CD4-positive, alpha-beta memory T cell (primary cell): ENCODE measurements around the gene IFI30. TPM values are rescaled to one million over a fixed set of nuclear protein-coding genes. Genes with fewer than 3 reads are reported as not detected.
A peak's percentile ranks its signal among the peaks of the same experiment; 100 is the strongest.

Experiments
- CTCF ChIA-PET: fragments of 350-600 bp; sonication (Branson Sonifier 250); formaldehyde crosslinking; loops from one replicate; lab custom pipeline; 2021; ENCODE audit warnings: inconsistent platforms; ENCODE audit not compliant: partially characterized antibody; lab: Charles Lee
- POLR2A ChIA-PET: fragments of 350-600 bp; sonication (Branson Sonifier 250); formaldehyde crosslinking; loops from one replicate; lab custom pipeline; 2021; ENCODE audit not compliant: partially characterized antibody; lab: Charles Lee
- DNase-seq, 5 donors: peaks; one replicate each; pipeline versions ENCODE4 v3.0.0 to v3.0.0-alpha.2; 2020 to 2022; ENCODE audit warnings: mixed read lengths in 1 of 5
- H3K27ac ChIP-seq: one replicate; pipeline ENCODE4 v1.7.0; 2013; ENCODE audit warnings: low read depth, low read length
- H3K27me3 ChIP-seq: 2 replicates; pipeline ENCODE4 v1.7.0; 2013; ENCODE audit warnings: mild to moderate bottlenecking, low read length, moderate library complexity; ENCODE audit not compliant: insufficient read depth
- H3K36me3 ChIP-seq: 2 replicates; pipeline ENCODE4 v1.7.0; 2013; ENCODE audit warnings: mild to moderate bottlenecking, low read length, moderate library complexity; ENCODE audit not compliant: insufficient read depth
- H3K4me1 ChIP-seq: 2 replicates; pipeline ENCODE4 v1.7.0; 2013; ENCODE audit warnings: mild to moderate bottlenecking, low read length, moderate library complexity; ENCODE audit not compliant: insufficient read depth
- H3K4me3 ChIP-seq, 2 donors: one replicate each; pipeline ENCODE4 v1.7.0; 2013; ENCODE audit warnings: low read length in 2 of 2, mild to moderate bottlenecking in 1 of 2
- H3K9me3 ChIP-seq, 2 donors: one replicate each; pipeline ENCODE4 v1.7.0; 2013; ENCODE audit warnings: low read length in 2 of 2, control low read depth in 1 of 2; ENCODE audit not compliant: control insufficient read depth in 1 of 2
- H3K27ac Mint-ChIP-seq, 7 donors: one replicate each; pipeline ENCODE4 v1.8.0; 2020 to 2021; ENCODE audit warnings: mixed read lengths in 7 of 7, mild to moderate bottlenecking in 6 of 7, inconsistent platforms in 3 of 7, moderate library complexity in 3 of 7
- H3K27me3 Mint-ChIP-seq, 2 donors: one replicate each; pipeline ENCODE4 v1.8.0; 2020 to 2021; ENCODE audit warnings: mixed read lengths in 2 of 2
- H3K36me3 Mint-ChIP-seq, 2 donors: one replicate each; pipeline ENCODE4 v1.8.0; 2020 to 2021; ENCODE audit warnings: mixed read lengths in 2 of 2, inconsistent platforms in 1 of 2, mild to moderate bottlenecking in 1 of 2
- H3K4me1 Mint-ChIP-seq, 4 donors: one replicate each; pipeline ENCODE4 v1.8.0; 2020 to 2021; ENCODE audit warnings: mixed read lengths in 4 of 4, mild to moderate bottlenecking in 1 of 4
- H3K4me3 Mint-ChIP-seq, 8 donors: one replicate each; pipeline ENCODE4 v1.8.0; 2020 to 2021; ENCODE audit warnings: mixed read lengths in 8 of 8, mild to moderate bottlenecking in 7 of 8, moderate library complexity in 6 of 8, inconsistent platforms in 3 of 8
- H3K9me3 Mint-ChIP-seq, 8 donors: one replicate each; pipeline ENCODE4 v1.8.0; 2020 to 2021; ENCODE audit warnings: mixed read lengths in 8 of 8, mild to moderate bottlenecking in 5 of 8, inconsistent platforms in 3 of 8, moderate library complexity in 1 of 8
- intact Hi-C: fragments of 100-400 bp; cut with micrococcal nuclease; formaldehyde crosslinking; loops from one replicate; pipeline ENCODE4 v1.15.1; 2023
- polyA plus RNA-seq, 2 donors: library from polyadenylated mRNA; unstranded; fragments of 300-500 nt; fragmentation: Illumina TruSeq; gene quantifications; one replicate each; pipeline ENCODE4 v1.2.3, GENCODE V29; 2021
- total RNA-seq, 2 experiments: library from RNA; stranded (reverse); gene quantifications; one replicate each; pipeline ENCODE4 v1.2.3, GENCODE V29; 2021

Gene IFI30
- total and polyA plus RNA-seq, 4 experiments from 2014 or later, result 6.3 to 56.9 (median 32.5) TPM

- Histone ChIP-seq H3K27ac (no peak overlapping the region), H3K27me3 (no peaks in the 10 kb centered on the region), H3K9me3 (no peaks in the 10 kb centered on the region), H3K4me3 (peak overlapping the region in 1 of 2 donors; percentile 63), H3K36me3 (no peaks in the 10 kb centered on the region), H3K4me1 (peaks cover 22% of the 10 kb centered on the region)
- Mint-ChIP-seq H3K27me3 (no peaks in the 10 kb centered on the region), H3K4me1 (peaks cover 11 to 34% (median 22%) of the 10 kb centered on the region in 4 donors), H3K27ac (peak overlapping the region; percentile 53 to 96 (median 79)), H3K36me3 (peaks cover 9 to 19% of the 10 kb centered on the region in 2 donors), H3K4me3 (peak overlapping the region; percentile 87 to 96 (median 92)), H3K9me3 (peaks cover 0 to 7% (median 0%) of the 10 kb centered on the region in 8 donors)
- intact Hi-C loops, result no loop called here
- POLR2A ChIA-PET, result interaction anchor here (0.9 to 5.3 kb wide), 4 partner anchors 9 to 110 kb away, joined by 3 to 78 read pairs (median 40); partner anchors contain the start of genes JUND and RAB3A
- CTCF ChIA-PET, result interaction anchor here (0.8 to 7.0 kb wide), 3 partner anchors 58 to 134 kb away, joined by 3 to 79 read pairs (median 3); a partner anchor contains a TSS
- peak in 1 of 5 donors; percentile 17 for DNase-seq
These were observed 21.1 kb downstream of the IFI30 start for GRCh38 chr19:18194554-18195238.

- peaks cover 9 to 19% of the 10 kb centered on the region in 2 donors for H3K36me3 Mint-ChIP-seq
- ChIA-PET POLR2A (no interaction called here), CTCF (interaction anchor here (1.0 to 7.0 kb wide), 3 partner anchors 55 to 132 kb away, joined by 4 to 79 read pairs (median 8); a partner anchor contains a TSS)
- Histone ChIP-seq H3K9me3 (no peaks in the 10 kb centered on the region), H3K27ac (no peak overlapping the region), H3K4me3 (no peak overlapping the region), H3K27me3 (no peaks in the 10 kb centered on the region), H3K36me3 (no peaks in the 10 kb centered on the region), H3K4me1 (peaks cover 22% of the 10 kb centered on the region)
- peaks cover 12 to 34% (median 23%) of the 10 kb centered on the region in 4 donors for H3K4me1 Mint-ChIP-seq
- H3K27ac Mint-ChIP-seq, result peak overlapping the region in 2 of 7 donors; percentile 30 to 35
- intact Hi-C loops, result no loop called here
- DNase-seq, result no peak
- no peaks in the 10 kb centered on the region for H3K27me3 Mint-ChIP-seq
- peaks cover 0 to 7% (median 0%) of the 10 kb centered on the region in 8 donors for H3K9me3 Mint-ChIP-seq
- H3K4me3 Mint-ChIP-seq, result peak overlapping the region in 2 of 8 donors; percentile 29 to 49
These were observed 22.9 kb downstream of the IFI30 start for GRCh38 chr19:18196511-18196845.

- intact Hi-C loops, result no loop called here
- Mint-ChIP-seq H3K27ac (peak overlapping the region in 1 of 7 donors; percentile 10), H3K36me3 (peaks cover 9 to 18% of the 10 kb centered on the region in 2 donors), H3K4me1 (peaks cover 12 to 32% (median 21%) of the 10 kb centered on the region in 4 donors), H3K27me3 (no peaks in the 10 kb centered on the region), H3K4me3 (no peak overlapping the region), H3K9me3 (peaks cover 0 to 4% (median 0%) of the 10 kb centered on the region in 8 donors)
- Histone ChIP-seq H3K36me3 (no peaks in the 10 kb centered on the region), H3K9me3 (no peaks in the 10 kb centered on the region), H3K4me3 (no peak overlapping the region), H3K27me3 (no peaks in the 10 kb centered on the region), H3K4me1 (peaks cover 17% of the 10 kb centered on the region), H3K27ac (no peak overlapping the region)
- DNase-seq, result no peak
- ChIA-PET CTCF (interaction anchor here (0.7 to 2.1 kb wide), 3 partner anchors 55 to 132 kb away, joined by 4 to 8 read pairs (median 4); no protein-coding TSS in a partner anchor), POLR2A (no interaction called here)
These were observed 23.7 kb downstream of the IFI30 start for GRCh38 chr19:18197306-18197705.

GRCh38 chr19:18197941-18198340 is 24.3 kb downstream of the IFI30 start:
- Mint-ChIP-seq H3K27me3 (no peaks in the 10 kb centered on the region), H3K4me1 (peaks cover 14 to 33% (median 23%) of the 10 kb centered on the region in 4 donors), H3K27ac (peak overlapping the region in 1 of 7 donors; percentile 18), H3K36me3 (peaks cover 9 to 13% of the 10 kb centered on the region in 2 donors), H3K9me3 (peaks cover 0 to 1% (median 0%) of the 10 kb centered on the region in 8 donors), H3K4me3 (peak overlapping the region in 1 of 8 donors; percentile 39)
- intact Hi-C loops, result no loop called here
- no peaks in the 10 kb centered on the region for H3K27me3 ChIP-seq
- no peak overlapping the region for H3K27ac ChIP-seq
- ChIA-PET CTCF (interaction anchor here (0.7 to 2.1 kb wide), 3 partner anchors 16 to 120 kb away, joined by 3 to 8 read pairs (median 4); no protein-coding TSS in a partner anchor), POLR2A (interaction anchor here (1.4 kb wide), 1 partner anchor 83 kb away, joined by 4 read pairs; no protein-coding TSS in a partner anchor)
- DNase-seq, result no peak
- H3K9me3 ChIP-seq, result no peaks in the 10 kb centered on the region
- H3K4me3 ChIP-seq, result no peak overlapping the region
- H3K36me3 ChIP-seq, result no peaks in the 10 kb centered on the region
- H3K4me1 ChIP-seq, result peaks cover 24% of the 10 kb centered on the region

- CTCF ChIA-PET, result interaction anchor here (1.2 to 2.1 kb wide), 2 partner anchors 17 to 54 kb away, joined by 3 to 8 read pairs; no protein-coding TSS in a partner anchor
- H3K27me3 ChIP-seq, result no peaks in the 10 kb centered on the region
- peaks cover 27% of the 10 kb centered on the region for H3K4me1 ChIP-seq
- no peak overlapping the region for H3K4me3 ChIP-seq
- H3K9me3 ChIP-seq, result no peaks in the 10 kb centered on the region
- H3K27me3 Mint-ChIP-seq, result no peaks in the 10 kb centered on the region
- H3K36me3 ChIP-seq, result no peaks in the 10 kb centered on the region
- H3K36me3 Mint-ChIP-seq, result peaks cover 9 to 11% of the 10 kb centered on the region in 2 donors
- POLR2A ChIA-PET, result interaction anchor here (1.4 kb wide), 1 partner anchor 82 kb away, joined by 4 read pairs; no protein-coding TSS in a partner anchor
- no peak for DNase-seq
- no peaks in the 10 kb centered on the region for H3K9me3 Mint-ChIP-seq
- intact Hi-C loops, result no loop called here
- peak overlapping the region in 1 of 8 donors; percentile 39 for H3K4me3 Mint-ChIP-seq
- no peak overlapping the region for H3K27ac ChIP-seq
- peaks cover 17 to 37% (median 25%) of the 10 kb centered on the region in 4 donors for H3K4me1 Mint-ChIP-seq
- H3K27ac Mint-ChIP-seq, result peak overlapping the region in 1 of 7 donors; percentile 84
These were observed 24.8 kb downstream of the IFI30 start for GRCh38 chr19:18198374-18198773.

GRCh38 chr19:18202397-18202777 is 28.8 kb downstream of the IFI30 start:
- peaks cover 9 to 15% of the 10 kb centered on the region in 2 donors for H3K36me3 Mint-ChIP-seq
- no peaks in the 10 kb centered on the region for H3K9me3 Mint-ChIP-seq
- ChIA-PET POLR2A (interaction anchor here (0.9 to 5.3 kb wide), 3 partner anchors 10 to 78 kb away, joined by 3 to 78 read pairs (median 4); partner anchors contain the start of gene MPV17L2), CTCF (interaction anchor here (1.2 to 10.7 kb wide), 3 partner anchors 50 to 211 kb away, joined by 3 to 150 read pairs (median 3); a partner anchor contains a TSS)
- H3K27me3 Mint-ChIP-seq, result no peaks in the 10 kb centered on the region
- no peaks in the 10 kb centered on the region for H3K27me3 ChIP-seq
- H3K4me1 ChIP-seq, result peaks cover 23% of the 10 kb centered on the region
- H3K4me3 ChIP-seq, result no peak overlapping the region
- no peak overlapping the region for H3K27ac ChIP-seq
- peak overlapping the region in 4 of 7 donors; percentile 11 to 98 (median 64) for H3K27ac Mint-ChIP-seq
- peak overlapping the region; percentile 69 to 97 (median 90) for H3K4me3 Mint-ChIP-seq
- no peak for DNase-seq
- no peaks in the 10 kb centered on the region for H3K9me3 ChIP-seq
- intact Hi-C loops, result no loop called here
- peaks cover 13 to 40% (median 22%) of the 10 kb centered on the region in 4 donors for H3K4me1 Mint-ChIP-seq
- H3K36me3 ChIP-seq, result no peaks in the 10 kb centered on the region
